Uterine smooth muscle cell (primary cell): ENCODE data around the gene OR4E2. TPM values are rescaled to one million over a fixed set of nuclear protein-coding genes. Genes with fewer than 3 reads are reported as not detected.

ENCODE experiments used
- total RNA-seq: library from RNA; depleted of rRNA; stranded (reverse); fragments of >200 nt; gene quantifications from 2 replicates; pipeline ENCODE4 v1.2.3, GENCODE V29; 2014

Gene OR4E2, protein sequence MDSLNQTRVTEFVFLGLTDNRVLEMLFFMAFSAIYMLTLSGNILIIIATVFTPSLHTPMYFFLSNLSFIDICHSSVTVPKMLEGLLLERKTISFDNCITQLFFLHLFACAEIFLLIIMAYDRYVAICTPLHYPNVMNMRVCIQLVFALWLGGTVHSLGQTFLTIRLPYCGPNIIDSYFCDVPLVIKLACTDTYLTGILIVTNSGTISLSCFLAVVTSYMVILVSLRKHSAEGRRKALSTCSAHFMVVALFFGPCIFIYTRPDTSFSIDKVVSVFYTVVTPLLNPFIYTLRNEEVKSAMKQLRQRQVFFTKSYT
- total RNA-seq: 0.12 TPM in 1 of 2 replicates, not detected in the other

GRCh38 chr14:21653331-21653885, at the start of gene OR4E2:
TSS of gene OR4E2 (plus strand) at chr14:21653835. CDS start at chr14:21665083, 11,248 bp downstream.

GRCh38 chr14:21634840-21635239, 18.8 kb upstream of the OR4E2 start, which contains the start of gene OR10G2:
TSS of gene OR10G2 (minus strand) at chr14:21634940. CDS start at chr14:21634842, 98 bp downstream.

DNA sequence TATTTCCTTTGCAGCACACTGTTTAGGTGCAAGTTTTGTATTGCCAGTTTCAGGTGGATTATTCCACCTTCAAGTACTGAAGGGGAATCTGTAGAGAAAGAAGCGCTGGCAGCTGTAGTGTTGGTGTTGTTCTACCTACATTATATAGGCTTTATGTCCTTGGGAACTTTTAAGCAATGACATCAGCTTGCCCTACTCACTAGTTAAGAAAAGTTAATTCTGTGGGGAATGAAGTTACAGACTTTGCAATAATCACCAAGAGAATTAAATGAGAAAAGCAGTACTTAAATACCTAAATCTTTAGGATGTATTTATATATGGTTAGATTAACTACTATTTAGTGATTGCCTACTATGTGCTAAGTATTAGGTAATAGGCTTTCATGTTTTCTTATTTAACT, 20.1 kb downstream of the OR4E2 start, which contains the start of gene OR4E1:
Gene OR4E1 (minus strand): TSS at position 101 of the 400 bp plus-strand sequence. CDS start 2,883 bp downstream, outside the sequence.

Other genes with a start within 250 kb of the OR4E2 start
- 51.9 and 57.3 TPM in 2 replicates for gene CHD8, start 197.7 kb upstream of the OR4E2 start, total RNA-seq
- gene RAB2B, start 176.9 kb upstream of the OR4E2 start, total RNA-seq: 22.0 and 23.4 TPM in 2 replicates
- 22.7 and 34.0 TPM in 2 replicates for gene TOX4, start 176.6 kb upstream of the OR4E2 start, total RNA-seq
- 81.9 and 87.9 TPM in 2 replicates for gene METTL3, start 142.5 kb upstream of the OR4E2 start, total RNA-seq
- 2.5 and 3.2 TPM in 2 replicates for gene SALL2, start 127.5 kb upstream of the OR4E2 start, total RNA-seq
- not detected in 2 replicates for gene OR10G3, start 73.8 kb upstream of the OR4E2 start, total RNA-seq
- gene OR10G2, start 18.9 kb upstream of the OR4E2 start, total RNA-seq: not detected in 2 replicates
- not detected in 2 replicates for gene OR4E1, start 20.0 kb downstream of the OR4E2 start, total RNA-seq